Epidermal melanocyte (primary cell): ENCODE data around the gene BBX.
A peak's percentile ranks its signal among the peaks of the same experiment; 100 is the strongest.

Experiments
- DNase-seq: peaks from one replicate; pipeline ENCODE4 v3.0.0; 2011; ENCODE audit warnings: low spot score; ENCODE audit not compliant: insufficient read length

BBX gene

GRCh38 chr3:107740992-107741896, 218.5 kb downstream of the BBX start:
- no peak for DNase-seq

- no peak for DNase-seq
Observed at GRCh38 chr3:107745354-107745753, 222.6 kb downstream of the BBX start.

- DNase-seq, result no peak
Observed at GRCh38 chr3:107752202-107752990, 229.6 kb downstream of the BBX start.

- DNase-seq, result no peak
Observed at GRCh38 chr3:107753494-107753893, 230.7 kb downstream of the BBX start.

GRCh38 chr3:107753976-107754375, 231.2 kb downstream of the BBX start:
- no peak for DNase-seq

- DNase-seq, result no peak
Observed at GRCh38 chr3:107756649-107757048, 233.9 kb downstream of the BBX start.

- DNase-seq, result no peak
Observed at GRCh38 chr3:107757140-107757539, 234.4 kb downstream of the BBX start.

- DNase-seq, result no peak
Observed at GRCh38 chr3:107760144-107760543, 237.4 kb downstream of the BBX start.

GRCh38 chr3:107761391-107761790, 238.6 kb downstream of the BBX start:
- DNase-seq, result no peak

- DNase-seq, result no peak
Observed at GRCh38 chr3:107765524-107765923, 242.8 kb downstream of the BBX start.

- peak; percentile 25 for DNase-seq
Observed at GRCh38 chr3:107767897-107768605, 245.3 kb downstream of the BBX start.

GRCh38 chr3:107769882-107770281, 247.1 kb downstream of the BBX start:
- DNase-seq, result no peak

- DNase-seq, result no peak
Observed at GRCh38 chr3:107772016-107772415, 249.3 kb downstream of the BBX start.

- DNase-seq, result no peak
Observed at GRCh38 chr3:107775974-107776373, 253.2 kb downstream of the BBX start.

- no peak for DNase-seq
Observed at GRCh38 chr3:107781253-107781652, 258.5 kb downstream of the BBX start.

- no peak for DNase-seq
Observed at GRCh38 chr3:107782054-107782453, 259.3 kb downstream of the BBX start.

- no peak for DNase-seq
Observed at GRCh38 chr3:107790612-107791011, 267.9 kb downstream of the BBX start.

GRCh38 chr3:107791027-107791426, 268.3 kb downstream of the BBX start:
- no peak for DNase-seq

GRCh38 chr3:107791450-107791849, 268.7 kb downstream of the BBX start:
- DNase-seq, result no peak

GRCh38 chr3:107794664-107795443, 272.1 kb downstream of the BBX start:
- no peak for DNase-seq

GRCh38 chr3:107795514-107796094, 272.8 kb downstream of the BBX start:
- no peak for DNase-seq
